GM19463 (cell line): ENCODE data around the gene PRMT1.
A peak's percentile ranks its signal among the peaks of the same experiment; 100 is the strongest.

ENCODE experiments used
- ATAC-seq: cut with Tn5 transposase; IDR thresholded peaks from one replicate; pipeline ENCODE4 v1.9.1; 2021; ENCODE audit warnings: mild to moderate bottlenecking, moderate library complexity; ENCODE audit not compliant: unreplicated experiment

The PRMT1 gene

DNA sequence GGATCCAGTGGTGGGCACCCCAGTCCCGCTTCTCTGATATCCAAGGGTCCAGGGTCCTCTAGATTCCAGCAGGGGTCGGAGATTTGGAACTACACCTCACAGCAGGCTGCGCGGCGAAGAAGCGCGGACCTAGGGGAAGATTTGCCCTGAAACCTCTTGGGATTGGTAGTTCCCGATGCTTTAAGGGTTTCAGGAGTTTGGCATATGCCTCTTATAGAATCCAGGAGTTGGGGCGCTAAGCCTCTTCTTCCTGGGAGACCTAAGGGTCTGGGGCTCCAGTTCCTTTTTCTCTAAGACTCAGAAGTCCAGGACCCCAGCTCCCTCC, 11.0 kb upstream of the PRMT1 start:
- no peak for ATAC-seq

DNA sequence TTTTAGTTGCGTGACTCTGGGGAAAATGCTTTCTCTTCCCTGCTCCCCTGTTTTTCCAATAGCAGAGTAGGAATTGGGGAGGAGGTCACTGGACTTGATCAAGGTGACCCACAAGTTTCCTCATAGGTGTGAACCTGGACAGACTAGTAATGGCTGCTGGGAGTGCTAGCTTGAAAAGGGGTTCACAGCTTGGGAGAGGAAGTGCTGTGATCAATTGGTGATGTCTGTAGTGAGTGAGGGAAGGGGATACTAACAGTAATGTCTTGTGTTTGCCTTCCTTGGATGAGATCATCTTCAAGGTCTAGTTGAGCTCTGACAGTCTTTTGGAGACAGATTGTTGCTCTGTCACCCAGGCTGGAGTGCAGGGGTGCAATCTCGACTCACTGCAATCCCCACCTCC, 9.6 kb upstream of the PRMT1 start:
- ATAC-seq: no peak

DNA sequence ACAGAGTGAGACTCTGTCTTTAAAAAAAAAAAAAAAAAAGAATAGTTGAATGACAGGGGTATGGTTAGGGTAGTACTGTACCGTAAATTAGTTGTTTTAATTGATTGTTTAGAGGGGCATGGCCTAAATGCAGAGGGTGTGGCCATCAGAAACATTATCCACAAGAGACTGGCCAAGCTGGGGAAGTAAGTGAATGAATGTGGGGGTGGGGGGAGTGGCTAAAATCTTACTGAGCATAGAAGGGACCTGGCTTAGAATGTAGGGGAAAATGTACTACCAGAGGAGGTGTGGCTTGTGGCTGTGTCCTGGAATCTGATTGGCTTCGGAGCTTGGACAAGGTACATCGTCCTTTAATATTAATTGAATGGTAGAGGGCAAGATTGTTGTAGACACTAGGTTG, 7.6 kb upstream of the PRMT1 start:
- ATAC-seq: no peak

DNA sequence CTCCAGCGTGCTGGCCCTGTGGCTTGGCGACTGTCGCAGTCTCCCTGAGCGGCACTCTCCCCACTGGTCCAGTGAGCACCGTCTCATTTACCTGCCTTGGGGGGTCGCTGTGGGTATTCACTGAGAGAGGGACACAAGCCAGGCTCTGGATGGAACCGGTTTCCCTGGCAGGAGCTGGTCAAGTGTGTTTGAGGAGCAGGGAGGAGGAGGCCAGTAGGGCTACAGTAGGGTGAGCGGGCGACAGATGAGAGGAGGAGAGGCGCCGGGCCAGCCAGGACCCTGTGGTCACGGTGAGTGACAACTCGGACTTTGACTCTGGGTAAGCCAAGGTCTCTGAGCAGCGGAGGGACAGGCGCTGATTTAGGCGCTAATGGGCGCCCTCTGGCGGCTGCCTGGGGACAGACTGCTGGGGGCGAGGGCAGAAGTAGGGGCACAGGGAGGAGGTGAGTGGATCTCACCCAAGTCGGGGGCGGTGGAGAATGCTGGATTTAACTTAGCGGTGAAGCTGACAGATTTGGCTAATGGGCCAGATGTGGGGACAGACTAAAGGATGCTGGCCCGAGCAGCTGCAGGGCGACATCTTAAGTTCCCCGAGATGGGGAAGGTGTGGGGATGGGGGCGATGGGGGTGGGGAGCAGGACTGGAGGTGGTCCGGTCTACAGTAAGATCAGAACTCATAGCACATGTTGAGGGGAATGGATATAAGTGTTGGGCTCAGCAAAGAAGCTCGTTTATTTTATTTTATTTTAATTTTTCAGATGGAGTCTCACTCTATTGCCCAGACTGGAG, 4.7 kb upstream of the PRMT1 start:
- ATAC-seq: no peak

DNA sequence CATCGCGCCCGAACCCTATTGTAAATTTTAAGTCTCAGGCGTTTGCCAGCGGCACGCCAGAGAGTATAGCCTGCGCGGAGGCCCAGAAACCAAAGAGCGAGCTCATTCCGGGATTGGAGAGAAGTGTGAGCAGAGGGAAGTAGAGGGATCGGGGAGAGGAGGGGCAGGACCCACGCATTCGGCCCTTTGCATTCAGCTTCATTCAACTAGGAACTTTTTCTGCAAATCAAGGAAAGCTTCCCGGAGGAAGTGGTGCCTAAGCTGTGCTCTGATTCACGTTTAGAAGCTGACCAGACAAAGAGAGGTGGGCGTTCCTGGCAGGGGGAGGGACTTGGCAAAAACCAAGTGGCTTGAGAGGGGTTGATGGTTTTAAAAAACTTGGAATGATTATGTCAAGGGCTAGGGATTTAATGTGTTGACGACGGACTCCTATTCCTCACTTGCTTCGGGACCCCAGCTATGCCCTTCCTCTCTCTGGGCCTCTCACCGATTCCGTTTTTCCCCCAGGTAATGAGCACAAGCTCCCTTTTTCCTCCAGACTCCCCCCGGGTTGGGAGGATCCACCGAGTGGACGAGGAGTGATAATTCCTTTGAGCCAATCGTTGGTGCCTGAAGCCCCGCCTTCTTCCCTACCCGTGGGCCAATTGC, 811 bp upstream of the PRMT1 start:
- no peak for ATAC-seq

DNA sequence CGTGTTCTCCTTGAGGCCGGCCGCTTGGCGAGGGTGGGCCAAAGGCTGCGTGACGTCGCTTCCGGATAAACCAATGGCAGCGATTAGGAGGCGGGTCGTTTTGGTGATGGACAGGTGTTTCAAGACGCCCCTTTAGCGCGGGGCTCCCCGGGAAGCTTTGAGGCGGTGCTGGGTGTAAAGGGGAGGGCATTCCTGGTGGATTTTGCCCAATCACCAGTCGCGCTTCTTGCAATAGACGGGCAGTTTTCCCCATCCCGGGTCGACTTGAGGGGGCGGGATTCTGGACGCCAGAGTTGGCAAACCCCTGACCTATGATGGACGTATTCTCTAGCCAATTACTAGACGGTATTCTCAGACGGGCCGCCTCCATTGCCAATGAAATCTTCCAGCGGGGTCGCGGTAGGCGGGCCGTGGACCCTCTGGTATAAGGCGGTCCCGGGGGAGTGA, 264 bp upstream of the PRMT1 start:
- ATAC-seq: peak; percentile 66

DNA sequence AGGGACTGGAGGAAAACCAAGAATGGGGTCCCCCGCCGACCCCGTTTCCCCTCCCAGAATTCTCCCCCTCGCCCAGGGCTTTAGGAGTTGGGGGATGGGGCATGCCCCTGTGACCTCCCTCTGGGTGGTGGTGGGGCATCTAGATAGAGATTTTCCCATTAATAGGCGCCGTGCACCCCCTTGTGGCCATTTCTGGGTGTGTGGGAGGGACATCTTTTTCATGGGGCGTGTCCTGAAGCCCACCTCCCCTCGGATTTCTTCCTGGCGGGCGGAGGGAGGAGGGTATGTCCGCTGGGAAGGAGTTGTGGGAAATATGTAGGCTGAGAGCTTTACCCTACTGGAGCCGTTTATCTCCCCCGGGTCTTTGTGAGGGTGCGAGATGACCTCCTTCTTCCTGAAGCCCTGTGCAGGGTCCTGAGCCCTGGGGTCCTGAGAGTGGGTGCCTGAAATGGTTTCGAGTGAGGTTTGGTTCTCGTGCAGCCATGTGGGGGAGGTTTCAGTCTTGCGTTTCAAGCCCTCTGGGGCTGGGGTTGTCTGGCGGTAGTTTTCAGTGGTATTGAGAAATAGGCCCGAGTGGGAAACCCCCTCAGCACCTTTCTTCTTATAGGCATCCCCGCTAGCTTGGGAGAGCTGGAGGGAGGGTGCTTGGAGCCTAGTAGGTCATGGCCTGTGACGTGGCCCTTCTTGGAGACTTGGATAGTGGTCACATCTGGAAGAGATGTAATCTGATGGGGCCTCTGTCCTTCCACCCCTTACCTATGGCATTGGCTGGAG, 1.0 kb downstream of the PRMT1 start:
- ATAC-seq: no peak

DNA sequence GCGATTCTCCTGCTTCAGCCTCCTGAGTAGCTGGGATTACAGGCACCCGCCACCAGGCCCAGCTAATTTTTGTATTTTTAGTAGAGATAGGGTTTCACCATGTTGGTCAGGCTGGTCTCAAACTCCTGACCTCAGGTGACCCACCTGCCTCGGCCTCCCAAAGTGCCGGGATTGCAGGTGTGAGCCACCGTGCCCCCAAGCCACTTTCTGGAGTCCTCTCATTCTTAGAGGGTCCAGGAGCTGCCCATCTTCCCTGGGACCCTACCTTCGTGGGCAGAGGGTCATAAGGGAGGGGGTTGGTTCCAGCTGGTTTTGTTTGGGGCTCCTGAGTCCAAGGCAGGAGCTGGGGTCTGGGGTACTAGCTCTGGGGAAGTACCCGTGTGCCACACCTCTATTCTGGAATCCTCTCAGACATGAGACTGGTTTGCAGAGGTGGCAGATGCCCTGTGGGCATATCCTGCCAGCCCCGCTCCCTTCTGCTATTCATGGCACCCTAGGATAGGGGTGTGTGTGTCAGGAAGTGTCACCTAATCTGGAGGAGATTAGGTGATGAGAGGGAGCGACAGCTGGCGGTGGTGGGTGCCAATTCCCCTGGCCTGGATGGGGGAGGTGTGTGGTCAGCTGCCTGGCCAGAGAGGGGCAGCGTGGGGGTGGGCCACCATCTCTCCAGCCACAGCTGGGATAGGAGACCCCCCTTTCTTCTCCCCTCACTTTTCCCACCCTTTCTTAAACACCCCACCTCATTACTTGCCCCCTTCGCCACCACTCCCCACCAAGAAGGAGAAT, 2.1 kb downstream of the PRMT1 start:
- no peak for ATAC-seq

DNA sequence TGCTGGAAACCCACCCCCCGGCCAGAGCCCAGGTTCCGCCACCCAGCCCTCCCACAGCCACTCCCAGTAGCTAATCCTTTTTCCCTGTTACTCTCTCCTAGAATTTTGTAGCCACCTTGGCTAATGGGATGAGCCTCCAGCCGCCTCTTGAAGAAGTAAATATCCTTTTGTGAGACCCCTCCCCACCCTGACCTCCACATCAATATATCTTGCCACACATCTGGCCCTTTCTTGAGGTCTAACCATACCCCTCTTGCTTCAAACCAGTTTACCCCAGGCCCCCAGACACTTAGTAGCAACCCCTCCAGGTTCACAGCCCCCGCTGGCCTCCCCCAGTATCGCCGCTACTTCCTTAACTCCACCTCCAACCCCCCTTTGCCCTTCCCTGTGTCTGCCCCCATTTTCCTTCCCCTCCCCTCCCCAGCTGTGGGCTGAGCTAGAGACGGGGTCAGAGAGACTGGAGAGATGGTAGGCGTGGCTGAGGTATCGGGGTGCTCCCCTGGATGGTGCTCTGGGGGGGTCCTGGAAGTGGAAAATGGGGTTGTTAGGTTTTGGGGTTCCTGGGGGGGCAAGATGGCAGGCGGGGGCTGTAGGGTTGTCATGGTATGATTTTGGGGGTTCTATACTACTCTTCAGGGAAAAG, 2.8 kb downstream of the PRMT1 start:
- no peak for ATAC-seq

DNA sequence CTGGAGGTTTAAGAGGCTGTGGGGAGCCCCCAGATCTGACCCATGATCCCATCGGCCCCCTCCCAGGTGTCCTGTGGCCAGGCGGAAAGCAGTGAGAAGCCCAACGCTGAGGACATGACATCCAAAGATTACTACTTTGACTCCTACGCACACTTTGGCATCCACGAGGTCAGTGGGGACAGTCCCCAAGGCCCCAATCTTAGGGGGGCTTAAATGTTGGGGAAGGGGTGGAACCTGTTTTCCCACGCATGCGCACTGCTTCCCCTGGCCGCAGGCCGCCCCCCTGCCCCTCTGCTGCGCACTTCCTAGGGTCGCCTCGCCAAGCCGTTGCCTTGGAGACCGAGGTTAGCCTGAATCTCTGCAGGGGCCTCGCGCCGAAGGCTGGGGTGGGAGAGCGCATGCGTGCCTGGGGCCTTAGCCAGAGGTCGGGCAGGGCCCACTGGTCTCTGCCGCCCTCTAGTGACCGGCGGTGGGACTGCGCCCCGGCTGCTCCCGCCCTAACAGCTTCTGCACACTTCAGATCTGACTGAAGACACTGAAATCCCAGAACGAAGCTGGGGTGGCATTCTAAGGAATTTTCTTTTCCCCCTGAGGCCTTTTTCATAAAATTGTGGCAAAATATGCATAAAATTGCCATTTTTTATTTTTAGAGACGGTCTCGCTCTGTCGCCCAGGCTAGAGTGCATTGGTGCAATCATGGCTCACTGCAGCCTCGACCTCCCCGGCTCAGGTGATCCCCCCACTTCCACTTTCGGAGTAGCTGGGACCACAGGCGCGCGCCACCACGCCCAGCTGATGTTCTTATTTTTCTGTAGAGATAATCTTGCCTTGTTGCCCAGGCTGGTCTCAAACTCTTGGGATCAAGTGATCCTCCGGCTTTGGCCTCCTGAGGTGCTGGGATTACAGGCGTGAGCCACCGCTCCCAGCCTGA, 3.6 kb downstream of the PRMT1 start:
- ATAC-seq: no peak

DNA sequence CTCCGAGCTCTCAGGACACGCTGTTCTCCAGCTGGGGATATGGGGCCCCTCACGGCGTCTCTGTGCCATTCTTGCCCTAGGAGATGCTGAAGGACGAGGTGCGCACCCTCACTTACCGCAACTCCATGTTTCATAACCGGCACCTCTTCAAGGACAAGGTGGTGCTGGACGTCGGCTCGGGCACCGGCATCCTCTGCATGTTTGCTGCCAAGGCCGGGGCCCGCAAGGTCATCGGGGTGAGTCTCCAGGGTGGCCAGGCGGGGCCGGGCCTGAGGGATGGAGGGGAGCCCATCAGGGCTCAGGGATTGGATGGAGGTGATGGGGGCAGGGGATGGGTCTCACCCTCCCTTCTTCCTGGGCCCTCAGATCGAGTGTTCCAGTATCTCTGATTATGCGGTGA, 4.8 kb downstream of the PRMT1 start:
- ATAC-seq: no peak

DNA sequence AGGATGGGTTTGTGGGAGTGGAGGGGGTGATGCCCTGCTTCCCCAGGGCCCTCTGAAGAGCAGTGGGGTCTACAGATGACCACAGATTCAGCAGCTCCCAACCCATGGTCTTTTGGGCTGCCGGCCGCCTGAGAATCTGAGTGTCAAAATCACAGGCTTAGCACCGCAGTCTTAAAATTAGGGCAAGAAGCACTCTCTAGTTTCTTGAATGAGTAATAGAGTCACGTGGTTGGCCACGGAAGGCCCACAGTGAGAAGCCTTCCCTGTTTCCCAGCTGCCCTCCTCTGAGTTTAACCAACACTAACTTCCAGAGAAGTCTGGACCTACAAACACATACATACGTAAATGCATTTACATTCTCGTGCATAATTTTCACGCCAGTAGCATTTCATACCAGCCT, 5.2 kb downstream of the PRMT1 start:
- no peak for ATAC-seq

DNA sequence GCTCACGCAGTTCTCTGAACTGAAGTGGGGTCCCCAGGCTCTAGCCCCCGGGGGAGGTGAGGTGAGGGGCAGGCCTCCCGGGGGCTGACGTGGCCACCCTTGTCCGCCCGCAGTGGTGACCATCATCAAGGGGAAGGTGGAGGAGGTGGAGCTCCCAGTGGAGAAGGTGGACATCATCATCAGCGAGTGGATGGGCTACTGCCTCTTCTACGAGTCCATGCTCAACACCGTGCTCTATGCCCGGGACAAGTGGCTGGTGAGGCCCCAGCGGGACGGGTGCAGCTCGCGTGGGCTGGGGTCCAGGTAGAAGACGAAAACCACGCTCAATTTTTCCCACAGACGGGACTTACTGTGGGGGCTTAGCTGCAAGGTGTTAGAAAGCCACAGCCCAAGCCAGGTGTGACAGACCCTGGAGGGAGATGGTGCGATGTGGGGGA, 6.8 kb downstream of the PRMT1 start:
- no peak for ATAC-seq

DNA sequence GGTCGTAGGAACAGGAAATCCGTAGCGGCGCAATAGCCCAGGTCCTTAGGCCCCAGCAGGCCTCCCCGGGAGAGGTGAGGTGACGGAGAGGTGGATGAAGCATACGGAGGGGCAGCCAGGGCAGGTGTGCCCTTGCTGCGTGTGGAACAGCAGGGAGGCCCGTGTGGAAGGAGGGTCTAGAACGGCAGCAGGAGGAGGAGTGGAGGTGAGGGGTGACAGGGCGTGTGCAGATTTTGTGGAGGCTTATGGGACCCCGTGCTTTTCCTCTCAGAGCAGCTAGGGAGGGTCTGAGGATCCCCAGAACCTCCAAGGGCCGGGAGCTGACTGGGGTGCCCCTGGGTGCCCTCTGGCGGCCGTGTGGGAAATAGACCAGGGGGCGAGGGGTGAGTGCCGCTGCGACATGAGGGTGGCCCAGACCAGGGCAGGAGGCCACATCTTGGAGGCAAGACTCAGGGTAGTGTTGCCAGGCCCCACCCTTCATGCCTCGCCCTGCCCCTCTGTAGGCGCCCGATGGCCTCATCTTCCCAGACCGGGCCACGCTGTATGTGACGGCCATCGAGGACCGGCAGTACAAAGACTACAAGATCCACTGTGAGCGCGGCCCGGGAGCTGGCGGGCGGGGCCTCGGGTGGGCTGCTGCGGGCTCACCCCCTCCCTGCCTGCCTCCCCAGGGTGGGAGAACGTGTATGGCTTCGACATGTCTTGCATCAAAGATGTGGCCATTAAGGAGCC, 7.3 kb downstream of the PRMT1 start:
- no peak for ATAC-seq

DNA sequence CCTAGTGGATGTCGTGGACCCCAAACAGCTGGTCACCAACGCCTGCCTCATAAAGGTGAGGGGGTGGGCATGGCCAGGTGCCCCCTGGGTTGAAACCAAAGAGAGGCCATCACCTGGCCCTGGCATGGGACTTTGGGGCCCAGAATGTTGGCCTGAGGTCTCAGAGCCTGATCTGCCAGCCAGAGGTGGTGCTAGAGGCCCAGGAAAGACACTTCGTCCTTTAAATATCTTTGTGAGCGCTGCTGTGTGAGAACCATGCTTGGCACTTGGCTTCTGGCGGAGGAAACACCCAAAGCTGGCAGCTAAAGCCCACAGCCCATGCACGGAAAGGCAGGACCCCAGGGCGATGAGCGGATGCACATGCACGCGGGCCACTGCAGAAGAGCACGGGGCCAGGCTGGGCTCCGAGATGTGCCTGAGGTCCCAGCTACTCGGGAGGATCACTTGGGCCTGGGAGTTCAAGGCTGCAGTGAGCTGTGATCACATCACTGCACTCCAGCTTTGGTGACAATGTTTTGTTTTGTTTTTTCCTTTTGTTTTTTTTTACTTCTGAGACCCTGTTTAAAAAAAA, 8.0 kb downstream of the PRMT1 start:
- ATAC-seq: no peak

DNA sequence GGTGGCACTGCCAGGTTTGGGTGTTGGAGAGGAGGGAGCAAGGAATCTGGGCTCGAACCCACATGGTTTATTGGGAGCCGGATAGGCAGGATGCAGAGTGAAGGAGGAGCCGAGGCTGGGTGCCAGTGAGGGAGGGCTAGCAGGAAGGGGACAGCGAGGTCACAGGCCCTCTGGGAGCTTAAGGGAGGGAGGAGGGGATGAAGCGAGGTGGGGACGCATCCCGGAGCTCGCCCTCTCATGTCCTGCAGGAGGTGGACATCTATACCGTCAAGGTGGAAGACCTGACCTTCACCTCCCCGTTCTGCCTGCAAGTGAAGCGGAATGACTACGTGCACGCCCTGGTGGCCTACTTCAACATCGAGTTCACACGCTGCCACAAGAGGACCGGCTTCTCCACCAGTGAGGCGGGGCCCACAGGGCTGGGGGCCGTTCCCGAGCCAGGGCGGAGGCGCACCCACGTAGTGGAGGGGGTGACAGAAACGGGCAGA, 8.8 kb downstream of the PRMT1 start:
- no peak for ATAC-seq

DNA sequence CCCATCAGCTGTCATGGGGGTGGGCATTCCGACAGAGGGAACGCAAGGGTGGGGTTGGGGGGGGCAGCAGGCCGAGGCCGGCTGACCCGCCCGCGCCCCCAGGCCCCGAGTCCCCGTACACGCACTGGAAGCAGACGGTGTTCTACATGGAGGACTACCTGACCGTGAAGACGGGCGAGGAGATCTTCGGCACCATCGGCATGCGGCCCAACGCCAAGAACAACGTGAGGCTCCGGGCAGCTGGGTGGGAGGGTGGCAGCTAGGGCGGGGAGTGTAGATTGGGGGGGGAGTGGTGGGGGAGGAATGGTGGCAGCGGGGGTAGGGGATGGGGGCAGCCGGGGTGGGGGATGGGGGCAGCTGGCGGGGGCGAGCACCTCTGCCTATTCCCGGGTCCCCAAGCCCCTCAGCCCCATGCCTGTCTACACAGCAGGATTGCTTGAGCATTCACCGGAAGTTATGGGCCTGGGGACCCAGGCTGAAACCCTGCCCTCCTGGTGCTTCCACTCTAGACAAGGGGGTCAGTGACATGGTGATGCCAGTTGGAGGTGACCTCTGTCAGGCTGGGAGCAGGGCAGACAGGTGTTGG, 9.5 kb downstream of the PRMT1 start:
- no peak for ATAC-seq

DNA sequence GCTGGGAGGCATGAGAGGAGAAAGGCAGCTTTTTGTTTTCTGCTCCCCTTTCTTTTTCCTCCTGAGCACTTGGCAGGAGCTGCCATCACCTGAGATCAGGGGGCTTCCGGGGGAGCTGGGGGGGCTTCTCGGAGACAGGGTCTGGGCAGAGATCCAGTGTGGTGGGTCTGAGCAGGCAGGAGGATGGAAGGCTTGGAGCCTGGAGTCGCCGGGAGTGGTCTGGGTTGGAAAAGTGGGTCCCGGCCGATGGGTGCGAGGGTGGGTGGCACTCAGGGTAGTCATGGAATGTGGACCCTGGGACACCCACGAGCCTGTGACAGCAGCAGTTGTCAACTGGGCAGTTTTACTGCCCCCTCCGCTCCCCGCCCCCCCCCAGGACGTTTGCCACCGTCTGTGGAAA, 10.1 kb downstream of the PRMT1 start:
- no peak for ATAC-seq
